ENCODE data around the gene TBC1D23. TPM values are rescaled to one million over a fixed set of nuclear protein-coding genes. Genes with fewer than 3 reads are reported as not detected.

Gene TBC1D23
- 34.4 and 46.0 TPM in 2 replicates for total RNA-seq (2014; rRNA removed; shearing (Covaris generic))
- polyA plus RNA-seq (2016; fragmentation: Nextera tagmentation; extraction: Ambion mirVana), result 17.9 and 22.4 TPM in 2 replicates
- long read RNA-seq, transcript TBC1D23-201 (18 exons, 3,656 nt), result major isoform, 7 of 14 reads
- long read RNA-seq, partial matches to known transcripts, result 1 of 14 reads
- long read RNA-seq, other reads (novel, unspliced or antisense), result 2 of 14 reads

GRCh38 chr3:100260685-100261484 lies at the start of gene TBC1D23:
Gene TBC1D23, plus strand, starts transcription at chr3:100260992. Its CDS starts 27 bp downstream, at chr3:100261019.
- ATAC-seq (peak; percentile 98), DNase-seq (ENCODE audit: low spot score) (peak; percentile 99)
- H3K27me3 ChIP-seq (ENCODE audit: insufficient read depth), result no peaks in the 10 kb centered on the region
- H3K4me2 ChIP-seq, result peak within 1 kb of the TSS; percentile 90
- no peaks in the 10 kb centered on the region for H3K36me3 ChIP-seq (ENCODE audit: insufficient read depth)
- no peaks in the 10 kb centered on the region for H4K20me1 ChIP-seq (replicated peaks; ENCODE audit: insufficient read depth)
- no peaks in the 10 kb centered on the region for H3F3A ChIP-seq (replicated peaks; ENCODE audit: low read depth)
- peak within 1 kb of the TSS; percentile 44; the same call in 1 of the 2 replicates for H2AFZ ChIP-seq
- peaks cover 3% of the 10 kb centered on the region for H3K27me3 Mint-ChIP-seq (ENCODE audit: insufficient read depth, low read depth, poor library complexity)
- TF ChIP-seq EZH2phosphoT487 (IDR thresholded peaks at IDR 0.05; ENCODE audit: unreplicated experiment), result no peak
- TF ChIP-seq ETS1 (IDR thresholded peaks at IDR 0.05), result peak; percentile 91
- peak; percentile 83 for TF ChIP-seq POLR2AphosphoS5 (IDR thresholded peaks at IDR 0.05; ENCODE audit: low read depth)
- peak; percentile 89 for TF ChIP-seq CREB1 (CRISPR knock-in tag; IDR thresholded peaks at IDR 0.05; ENCODE audit: low read depth)
- H3K9me3 Mint-ChIP-seq, result no peaks in the 10 kb centered on the region
- H3K79me2 ChIP-seq (replicated peaks; ENCODE audit: insufficient read depth), result peaks cover 45% of the 10 kb centered on the region
- no peaks in the 10 kb centered on the region for H3K9me2 ChIP-seq (ENCODE audit: insufficient read depth)
- H3K27ac ChIP-seq (ENCODE audit: low read depth), result peak within 1 kb of the TSS; percentile 82
- H3K36me3 Mint-ChIP-seq (ENCODE audit: low read depth), result no peaks in the 10 kb centered on the region
- H3K4me3 Mint-ChIP-seq, result peak within 1 kb of the TSS; percentile 91
- H3K4me1 Mint-ChIP-seq, result peaks cover 25% of the 10 kb centered on the region
- H3K4me1 ChIP-seq (ENCODE audit: insufficient read depth), result peaks cover 28% of the 10 kb centered on the region
- peak within 1 kb of the TSS; percentile 93 for H3K27ac Mint-ChIP-seq
- peak within 1 kb of the TSS; percentile 68 for H3K4me3 ChIP-seq

- Histone ChIP-seq H3K36me3 (ENCODE audit: insufficient read depth) (no peaks in the 10 kb centered on the region), H3K27ac (ENCODE audit: low read depth) (no peak overlapping the region), H3F3A (replicated peaks; ENCODE audit: low read depth) (0 out of 2 replicates have a peak, but pooled peaks cover 4% of the 10 kb centered on the region), H3K4me1 (ENCODE audit: insufficient read depth) (peaks cover 25% of the 10 kb centered on the region), H4K20me1 (replicated peaks; ENCODE audit: insufficient read depth) (no peaks in the 10 kb centered on the region), H3K27me3 (ENCODE audit: insufficient read depth) (no peaks in the 10 kb centered on the region), H3K4me2 (no peak overlapping the region), H2AFZ (0 out of 2 replicates have a peak overlapping the region, but pooled peaks have one; percentile 5), H3K9me2 (ENCODE audit: insufficient read depth) (no peaks in the 10 kb centered on the region), H3K4me3 (no peak overlapping the region), H3K79me2 (replicated peaks; ENCODE audit: insufficient read depth) (no peaks in the 10 kb centered on the region)
- Mint-ChIP-seq H3K4me1 (peaks cover 28% of the 10 kb centered on the region), H3K27ac (no peak overlapping the region), H3K27me3 (ENCODE audit: insufficient read depth, low read depth, poor library complexity) (peaks cover 8% of the 10 kb centered on the region), H3K4me3 (no peak overlapping the region), H3K9me3 (peaks cover 5% of the 10 kb centered on the region), H3K36me3 (ENCODE audit: low read depth) (peaks cover 2% of the 10 kb centered on the region; the same call in 2 of the 3 replicates)
- DNase-seq (ENCODE audit: low spot score) (no peak), ATAC-seq (no peak)
- TF ChIP-seq POLR2AphosphoS5 (IDR thresholded peaks at IDR 0.05; ENCODE audit: low read depth) (no peak), ZNF114 (CRISPR knock-in tag; IDR thresholded peaks at IDR 0.05) (no peak), CTCF (conservative IDR thresholded peaks at IDR 0.05; ENCODE audit: low read depth in 2 of 2) (no peak), NANOG (IDR thresholded peaks at IDR 0.05; ENCODE audit: borderline replicate concordance) (no peak), JUNB (IDR thresholded peaks at IDR 0.05; ENCODE audit: unreplicated experiment) (no peak), CREB1 (CRISPR knock-in tag; IDR thresholded peaks at IDR 0.05; ENCODE audit: low read depth) (no peak), REST (IDR thresholded peaks at IDR 0.05; ENCODE audit: unreplicated experiment) (no peak), ETS1 (IDR thresholded peaks at IDR 0.05) (no peak), EZH2phosphoT487 (IDR thresholded peaks at IDR 0.05; ENCODE audit: unreplicated experiment) (no peak), EZH2 (IDR thresholded peaks at IDR 0.05; ENCODE audit: low read depth, unreplicated experiment) (no peak), ZNF331 (CRISPR knock-in tag; IDR thresholded peaks at IDR 0.05; ENCODE audit: low read depth) (no peak)
These were observed 46.8 kb upstream of the TBC1D23 start for GRCh38 chr3:100213891-100214573.

All from GM23338 (cell line).